Heart right ventricle (tissue), 16 donors: ENCODE data around the gene ME3. TPM values are rescaled to one million over a fixed set of nuclear protein-coding genes. Genes with fewer than 3 reads are reported as not detected.

Experiments used
- ATAC-seq, 8 donors: fragments of 200-7000 bp; cut with Tn5 transposase; one replicate each; pipeline ENCODE4 v1.9.1; 2020; ENCODE audit warnings: mild to moderate bottlenecking in 8 of 8, moderate library complexity in 8 of 8, moderate number of reproducible peaks in 1 of 8
- DNase-seq, 2 donors: peaks; one replicate each; pipeline ENCODE4 v3.0.0-alpha.2; 2020
- H3K27ac ChIP-seq, 10 donors: fragments of 200-600 bp; sonication (generic) in 2 of 10; one replicate each; pipeline versions ENCODE4 v1.5.0 to v1.8.0; 2020 to 2022; ENCODE audit warnings: mild to moderate bottlenecking in 3 of 10
- H3K27me3 ChIP-seq, 7 donors: fragments of 200-600 bp; one replicate each; pipeline ENCODE4 v1.8.0; 2021 to 2022; ENCODE audit warnings: mild to moderate bottlenecking in 2 of 7
- H3K36me3 ChIP-seq, 9 donors: fragments of 200-600 bp; sonication (generic) in 1 of 9; one replicate each; pipeline versions ENCODE4 v1.5.0 to v1.8.0; 2020 to 2022; ENCODE audit warnings: mild to moderate bottlenecking in 2 of 9
- H3K4me1 ChIP-seq, 9 donors: fragments of 200-600 bp; sonication (generic) in 1 of 9; one replicate each; pipeline versions ENCODE4 v1.5.0 to v1.8.0; 2020 to 2022; ENCODE audit warnings: mild to moderate bottlenecking in 4 of 9
- H3K4me3 ChIP-seq, 10 donors: fragments of 200-600 bp; sonication (generic) in 2 of 10; one replicate each; pipeline versions ENCODE4 v1.5.0 to v1.8.0; 2020 to 2022; ENCODE audit warnings: mild to moderate bottlenecking in 7 of 10, moderate library complexity in 2 of 10
- H3K9me3 ChIP-seq, 11 donors: fragments of 200-600 bp in 10 of 11; sonication (generic) in 2 of 11; one replicate each; pipeline versions ENCODE4 v1.5.0 to v1.8.0; 2013 to 2022; ENCODE audit warnings: mild to moderate bottlenecking in 2 of 11, control low read depth in 1 of 11, moderate library complexity in 1 of 11
- WGBS, 2 donors: extraction: QIAGEN DNeasy Blood & Tissue Kit; methylation state at CpG; one replicate each; pipeline ENCODE4 v1.1.7; 2013; ENCODE audit warnings: inconsistent platforms in 1 of 2; 5-methylcytosine and 5-hydroxymethylcytosine counted together
- intact Hi-C, 10 donors: fragments of 100-400 bp; cut with DNase I; formaldehyde crosslinking; loops; one replicate each; pipeline versions ENCODE4 v1.11.1 to v1.14.2; 2022
- polyA plus RNA-seq, 2 donors: library from polyadenylated mRNA; stranded (reverse); fragments of 200-250 nt; gene quantifications; one replicate each; pipeline ENCODE4 v1.2.3, GENCODE V29; 2013
- total RNA-seq, 10 donors: library from RNA; stranded (reverse); fragmentation: NEBNext Ultra II Directional in 3 of 10; extraction: Animal tissue kit (Norgen Biotek cat#: 25700) in 3 of 10; gene quantifications; one replicate each; pipeline versions ENCODE4 v1.2.1 to v1.2.4, GENCODE V29; 2021 to 2023
- TF ChIP-seq, protein P1 (sequence below), 9 donors: fragments of 200-600 bp; sonication (generic) in 2 of 9; IDR thresholded peaks; one replicate each; pipeline versions ENCODE4 v1.5.0 to v1.8.0; 2021 to 2022; ENCODE audit warnings: antibody characterized with exemption in 9 of 9, mild to moderate bottlenecking in 5 of 9, moderate library complexity in 1 of 9
- donor health status: Arrhythmogenic right ventricular cardiomyopathy.
- donor health status: ischemic (EF 13 %, LVEDD 7.1; RV severe dilation, severe dysfunction).
- donor health status: healthy with polysubstance abuse.
- donor health status: DM: no; HTN: yes; CAD: no.
- donor health status: DM: no; HTN: no; CAD: no.
- donor health status: ischemic (EF 25% LVEDD 6.9; RV normal size, moderate dysfunction).
- donor health status: ischemic (EF 25% LVEDD 5.7; RV mildly dilated, moderate dysfunction).
- donor health status: healthy.
- donor health status: DM: yes; HTN: yes; CAD: no.
- donor health status: Ischemic cardiomyopathy.
- donor health status: ischemic (EF 35%, LVEDD 5.7; RV mildly dilated, moderate dysfunction).
- donor health status: nonischemic (EF 11% LVEDD 7.7; RV severe dilation, severe dysfunction).
- donor health status: DM: yes; HTN: yes; CAD: no.
- donor health status: PGD.
- donor health status: ischemic (EF 29% LVEDD 5.4; RV normal size, mild dysfunction).
- donor health status: nonischemic (EF 23%, LVEDD 6.1; RV moderate dilation, normal function).

ME3 gene
- total and polyA plus RNA-seq, 12 donors, result 17.2 to 46.8 (median 33.7) TPM

DNA sequence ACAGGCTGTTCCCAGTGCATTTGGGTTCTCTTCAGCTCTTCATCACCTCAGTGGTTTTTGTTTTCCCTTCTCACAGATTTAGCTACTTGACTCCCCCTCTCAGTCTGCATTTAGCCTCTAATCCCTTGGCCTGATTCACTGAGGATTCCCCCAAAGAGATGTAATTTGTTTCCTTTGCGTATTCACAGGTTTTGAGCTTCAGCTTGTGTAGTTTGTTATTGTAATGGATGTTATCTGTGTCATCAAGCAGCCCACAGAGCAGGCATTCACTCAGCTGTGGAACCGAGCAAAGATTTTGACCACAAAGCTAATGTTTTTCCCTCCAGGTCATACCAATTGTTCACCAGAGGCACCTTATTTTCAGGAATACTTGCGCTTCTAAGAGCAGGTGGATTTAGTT lies 6.4 kb upstream of the ME3 start:
- intact Hi-C loops, result loop anchor here in 5 of 10 donors (10.0 kb wide), 4 partner anchors 56 to 224 kb away; partner anchors contain the start of gene PRSS23 (in 1 of the 5)
- TF ChIP-seq, protein P1, sequence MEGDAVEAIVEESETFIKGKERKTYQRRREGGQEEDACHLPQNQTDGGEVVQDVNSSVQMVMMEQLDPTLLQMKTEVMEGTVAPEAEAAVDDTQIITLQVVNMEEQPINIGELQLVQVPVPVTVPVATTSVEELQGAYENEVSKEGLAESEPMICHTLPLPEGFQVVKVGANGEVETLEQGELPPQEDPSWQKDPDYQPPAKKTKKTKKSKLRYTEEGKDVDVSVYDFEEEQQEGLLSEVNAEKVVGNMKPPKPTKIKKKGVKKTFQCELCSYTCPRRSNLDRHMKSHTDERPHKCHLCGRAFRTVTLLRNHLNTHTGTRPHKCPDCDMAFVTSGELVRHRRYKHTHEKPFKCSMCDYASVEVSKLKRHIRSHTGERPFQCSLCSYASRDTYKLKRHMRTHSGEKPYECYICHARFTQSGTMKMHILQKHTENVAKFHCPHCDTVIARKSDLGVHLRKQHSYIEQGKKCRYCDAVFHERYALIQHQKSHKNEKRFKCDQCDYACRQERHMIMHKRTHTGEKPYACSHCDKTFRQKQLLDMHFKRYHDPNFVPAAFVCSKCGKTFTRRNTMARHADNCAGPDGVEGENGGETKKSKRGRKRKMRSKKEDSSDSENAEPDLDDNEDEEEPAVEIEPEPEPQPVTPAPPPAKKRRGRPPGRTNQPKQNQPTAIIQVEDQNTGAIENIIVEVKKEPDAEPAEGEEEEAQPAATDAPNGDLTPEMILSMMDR (IDR thresholded peaks at IDR 0.05), result no peak
- Histone ChIP-seq H3K36me3 (no peaks in the 10 kb centered on the region), H3K4me3 (no peak overlapping the region), H3K27ac (peak overlapping the region in 2 of 10 donors; percentile 52), H3K9me3 (no peaks in the 10 kb centered on the region), H3K27me3 (no peaks in the 10 kb centered on the region), H3K4me1 (peaks cover 3 to 62% (median 22%) of the 10 kb centered on the region in 9 donors)
- 77 to 86% methylated on average over 3 of the region's 3 CpGs for WGBS, 2 donors
- DNase-seq, result no peak
- no peak for ATAC-seq

DNA sequence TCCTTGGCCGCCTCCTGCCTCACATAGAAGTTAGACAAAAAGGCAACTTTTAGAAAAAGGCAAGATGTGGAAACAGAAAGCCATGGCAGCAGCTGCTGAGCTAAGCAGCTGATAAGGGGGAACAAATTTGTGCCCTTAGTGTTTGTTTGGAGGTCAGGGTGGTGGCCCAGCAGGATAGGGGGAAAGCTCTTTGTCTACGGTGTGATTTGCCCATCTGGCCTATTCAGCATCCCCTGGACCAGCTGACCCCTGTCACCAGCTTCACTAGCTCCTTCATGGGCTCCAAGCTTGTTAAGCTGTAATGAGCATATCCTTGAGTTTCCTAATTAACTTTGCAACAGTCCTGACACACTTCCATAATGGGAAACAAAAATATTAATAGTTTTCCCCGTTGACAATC lies 5.9 kb upstream of the ME3 start:
- Histone ChIP-seq H3K27ac (peak overlapping the region in 3 of 10 donors; percentile 8 to 52 (median 52)), H3K36me3 (no peaks in the 10 kb centered on the region), H3K4me1 (peaks cover 3 to 61% (median 22%) of the 10 kb centered on the region in 9 donors), H3K4me3 (no peak overlapping the region), H3K9me3 (no peaks in the 10 kb centered on the region), H3K27me3 (no peaks in the 10 kb centered on the region)
- ATAC-seq (no peak), DNase-seq (no peak)
- TF ChIP-seq, protein P1 (IDR thresholded peaks at IDR 0.05), result no peak
- intact Hi-C loops, result loop anchor here in 5 of 10 donors (10.0 kb wide), 4 partner anchors 57 to 223 kb away; partner anchors contain the start of gene PRSS23 (in 1 of the 5)
- WGBS, 2 donors, result 68 to 70% methylated on average over 3 of the region's 3 CpGs

DNA sequence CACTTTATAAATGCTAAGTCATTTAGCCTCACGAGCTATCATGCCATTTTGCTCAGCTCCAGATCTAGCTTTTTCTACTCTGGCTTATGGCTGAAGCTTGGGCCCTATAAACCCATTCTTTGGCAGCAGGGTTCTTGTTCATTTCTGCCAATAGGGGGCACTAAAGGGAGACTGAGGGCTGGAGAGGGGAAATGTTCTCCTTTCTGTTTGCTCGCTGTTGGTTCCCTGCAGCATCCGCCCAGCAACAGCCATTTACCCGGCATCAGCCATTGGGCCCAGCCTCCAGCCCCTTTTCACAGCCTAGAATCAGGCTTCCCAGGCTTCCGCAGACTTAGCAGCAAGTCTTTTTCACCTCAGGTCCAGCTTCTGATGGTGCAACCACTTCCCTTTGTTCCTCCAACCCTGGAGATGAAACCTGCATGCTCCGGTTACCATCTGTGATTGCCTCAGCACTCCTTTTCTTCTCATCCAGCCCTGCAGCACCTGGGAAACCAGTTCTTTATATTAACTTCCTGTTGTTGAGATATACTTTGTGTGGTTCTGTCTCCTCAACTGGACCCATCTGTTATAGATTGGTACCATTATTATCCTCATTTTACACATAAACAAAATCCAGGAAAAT lies 4.2 kb upstream of the ME3 start:
- Histone ChIP-seq H3K9me3 (no peaks in the 10 kb centered on the region), H3K27ac (peak overlapping the region in 1 of 10 donors; percentile 12), H3K4me1 (peaks cover 0 to 59% (median 19%) of the 10 kb centered on the region in 9 donors), H3K36me3 (no peaks in the 10 kb centered on the region), H3K27me3 (peaks cover 0 to 6% (median 0%) of the 10 kb centered on the region in 7 donors), H3K4me3 (no peak overlapping the region)
- intact Hi-C loops, result loop anchor here in 5 of 10 donors (10.0 kb wide), 4 partner anchors 58 to 222 kb away; partner anchors contain the start of gene PRSS23 (in 1 of the 5)
- ATAC-seq (no peak), DNase-seq (no peak)
- TF ChIP-seq, protein P1 (IDR thresholded peaks at IDR 0.05), result peak in 6 of 9 donors; percentile 5 to 33 (median 17)
- 96 to 98% methylated on average over 6 of the region's 6 CpGs for WGBS, 2 donors

DNA sequence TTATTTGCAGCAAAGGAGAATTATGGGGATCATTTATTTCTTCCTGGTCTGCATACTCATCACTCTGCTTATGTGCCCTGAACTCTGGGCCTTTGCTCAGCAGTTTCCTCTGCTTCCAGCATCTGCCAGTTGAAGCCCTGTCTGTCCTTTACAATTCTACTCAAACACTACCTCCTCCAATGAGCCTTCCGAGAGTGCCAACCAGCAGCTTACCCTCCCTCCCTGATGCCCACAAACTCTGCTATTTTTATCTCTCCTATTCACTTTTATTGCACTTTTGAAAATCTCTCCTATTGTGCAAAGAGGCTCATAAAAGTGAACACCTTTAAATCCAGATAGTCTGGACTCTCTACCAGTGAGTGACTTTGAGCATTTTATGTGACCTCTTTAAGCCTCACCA lies 3.6 kb upstream of the ME3 start:
- Histone ChIP-seq H3K4me1 (peaks cover 0 to 57% (median 20%) of the 10 kb centered on the region in 9 donors), H3K27ac (peak overlapping the region in 1 of 10 donors; percentile 12), H3K27me3 (peaks cover 0 to 9% (median 0%) of the 10 kb centered on the region in 7 donors), H3K9me3 (no peaks in the 10 kb centered on the region), H3K4me3 (no peak overlapping the region), H3K36me3 (no peaks in the 10 kb centered on the region)
- 59 to 69% methylated on average over 1 of the region's 1 CpG for WGBS, 2 donors
- DNase-seq (no peak), ATAC-seq (no peak)
- TF ChIP-seq, protein P1 (IDR thresholded peaks at IDR 0.05), result no peak
- intact Hi-C loops, result loop anchor here in 5 of 10 donors (10.0 kb wide), 4 partner anchors 59 to 221 kb away; partner anchors contain the start of gene PRSS23 (in 1 of the 5)
